ENCODE measurements around the gene KCNMA1.

Gene KCNMA1

DNA sequence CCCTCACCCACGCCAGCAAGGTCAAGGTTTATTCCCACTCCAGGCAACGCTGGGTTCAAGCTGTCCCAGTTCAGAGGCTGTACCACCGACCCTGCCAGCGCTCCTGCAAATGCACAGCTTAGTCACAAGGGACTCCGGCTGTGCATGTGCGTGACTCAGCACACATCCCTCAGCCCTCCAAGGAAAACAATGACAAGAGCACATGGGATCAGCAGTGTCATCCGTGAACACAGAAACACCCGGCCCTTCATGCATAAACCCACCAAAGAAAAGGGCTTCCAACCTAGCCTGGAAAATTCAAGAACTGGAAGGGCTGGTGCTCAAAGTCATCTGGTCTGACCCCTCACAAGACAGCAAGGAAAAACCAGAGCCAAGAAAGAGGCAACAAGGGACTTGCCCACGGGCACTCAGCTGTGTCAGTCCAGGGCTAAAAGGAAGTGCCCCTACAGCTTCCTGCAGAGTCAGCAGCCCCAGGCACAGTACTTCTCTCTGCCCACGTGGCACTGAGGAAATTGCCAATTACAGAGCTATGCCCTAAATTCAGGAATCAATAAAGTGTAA lies 106.1 kb downstream of the KCNMA1 start:
- DNase-seq (ENCODE audit: extremely low read depth, low read depth) = no peak
- no peak for TF ChIP-seq CTCF (IDR thresholded peaks at IDR 0.05; ENCODE audit: low read depth, low read length)

- no peak for TF ChIP-seq CTCF (IDR thresholded peaks at IDR 0.05; ENCODE audit: low read depth, low read length)
- DNase-seq (ENCODE audit: extremely low read depth, low read depth) = no peak
Measured at GRCh38 chr10:77530011-77530410, 107.6 kb downstream of the KCNMA1 start.

GRCh38 chr10:77529050-77529576 lies 108.5 kb downstream of the KCNMA1 start:
- no peak for DNase-seq (ENCODE audit: extremely low read depth, low read depth)

GRCh38 chr10:77527839-77528238 lies 109.8 kb downstream of the KCNMA1 start:
- no peak for TF ChIP-seq CTCF (IDR thresholded peaks at IDR 0.05; ENCODE audit: low read depth, low read length)
- DNase-seq (ENCODE audit: extremely low read depth, low read depth) = no peak

More at GRCh38 chr10:77529050-77529576, 108.5 kb downstream of the KCNMA1 start:
- no peak for TF ChIP-seq CTCF (IDR thresholded peaks at IDR 0.05; ENCODE audit: low read depth, low read length)

GRCh38 chr10:77526868-77527617 lies 110.6 kb downstream of the KCNMA1 start:
- no peak for TF ChIP-seq CTCF (IDR thresholded peaks at IDR 0.05; ENCODE audit: low read depth, low read length)
- DNase-seq (ENCODE audit: extremely low read depth, low read depth) = no peak

- no peak for TF ChIP-seq CTCF (IDR thresholded peaks at IDR 0.05; ENCODE audit: low read depth, low read length)
- DNase-seq (ENCODE audit: extremely low read depth, low read depth) = peak; percentile 62
Measured at GRCh38 chr10:77524281-77524711, 113.3 kb downstream of the KCNMA1 start.

GRCh38 chr10:77522268-77522809 lies 115.3 kb downstream of the KCNMA1 start:
- no peak for TF ChIP-seq CTCF (IDR thresholded peaks at IDR 0.05; ENCODE audit: low read depth, low read length)
- no peak for DNase-seq (ENCODE audit: extremely low read depth, low read depth)

Data from AG09319 (cell line).